Ishikawa (cell line): Measurements from ENCODE around the gene REXO1.

Experiments used
- CREB1 ChIP-seq: IDR thresholded peaks from 2 replicates; pipeline ENCODE4 v1.6.1; 2012; ENCODE audit warnings: low read depth
- FOXM1 ChIP-seq: IDR thresholded peaks from 2 replicates; pipeline ENCODE4 v1.6.1; 2012; ENCODE audit warnings: low read depth, borderline replicate concordance
- MAX ChIP-seq: IDR thresholded peaks from 2 replicates; pipeline ENCODE4 v1.6.1; 2012
- TCF12 ChIP-seq: IDR thresholded peaks from 2 replicates; pipeline ENCODE4 v1.6.1; 2012; ENCODE audit warnings: low read depth

DNA sequence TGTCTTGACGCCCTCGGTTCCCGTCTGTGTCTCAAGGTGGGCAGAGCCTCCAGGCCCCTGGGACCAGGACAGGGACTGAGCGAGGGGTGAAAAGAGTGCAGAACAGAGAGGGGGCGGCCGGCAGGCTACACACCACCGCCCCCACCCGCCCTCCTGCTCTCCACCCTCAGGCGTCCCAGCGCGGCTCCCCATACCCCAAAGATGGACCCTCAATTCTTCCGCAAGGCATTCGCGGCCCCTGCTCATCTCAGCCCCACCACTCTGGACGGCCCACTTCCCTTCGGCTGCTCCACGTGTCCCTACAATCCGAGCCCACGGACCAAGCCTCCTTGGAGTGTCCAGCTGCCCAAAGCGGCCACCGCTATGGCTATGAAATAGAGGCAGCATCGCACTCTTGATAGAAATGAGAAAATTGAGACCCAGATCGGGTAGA is 13.3 kb upstream of the REXO1 start:
- TF ChIP-seq TCF12 (no peak), FOXM1 (no peak), CREB1 (no peak), MAX (no peak)
